GM21381 (cell line): ENCODE results near the gene PACS1.

Source experiments
- ATAC-seq: cut with Tn5 transposase; IDR thresholded peaks from one replicate; pipeline ENCODE4 v1.9.1; 2021; ENCODE audit warnings: mild to moderate bottlenecking, moderate library complexity; ENCODE audit not compliant: unreplicated experiment

Gene PACS1

GRCh38 chr11:66131937-66132632 is 62.0 kb downstream of the PACS1 start:
- no peak for ATAC-seq

GRCh38 chr11:66133216-66133775 is 63.2 kb downstream of the PACS1 start:
- no peak for ATAC-seq

GRCh38 chr11:66136752-66137123 is 66.7 kb downstream of the PACS1 start:
- ATAC-seq = no peak

- no peak for ATAC-seq
These were observed 69.8 kb downstream of the PACS1 start for GRCh38 chr11:66139817-66140404.

GRCh38 chr11:66142370-66143263 is 72.5 kb downstream of the PACS1 start:
- ATAC-seq = no peak

- ATAC-seq = no peak
These were observed 73.1 kb downstream of the PACS1 start for GRCh38 chr11:66143264-66143566.

GRCh38 chr11:66143996-66144678 is 74.1 kb downstream of the PACS1 start:
- ATAC-seq = no peak

- ATAC-seq = no peak
These were observed 76.0 kb downstream of the PACS1 start for GRCh38 chr11:66146074-66146473.

GRCh38 chr11:66146940-66147339 is 76.9 kb downstream of the PACS1 start:
- no peak for ATAC-seq

- ATAC-seq = no peak
These were observed 80.1 kb downstream of the PACS1 start for GRCh38 chr11:66150140-66150539.

GRCh38 chr11:66150725-66151124 is 80.7 kb downstream of the PACS1 start:
- no peak for ATAC-seq

- no peak for ATAC-seq
These were observed 81.2 kb downstream of the PACS1 start for GRCh38 chr11:66151273-66151672.

- ATAC-seq = no peak
These were observed 84.0 kb downstream of the PACS1 start for GRCh38 chr11:66154109-66154508.

- ATAC-seq = no peak
These were observed 85.5 kb downstream of the PACS1 start for GRCh38 chr11:66155387-66156073.

- ATAC-seq = no peak
These were observed 87.3 kb downstream of the PACS1 start for GRCh38 chr11:66157182-66157864.

- no peak for ATAC-seq
These were observed 88.1 kb downstream of the PACS1 start for GRCh38 chr11:66158156-66158555.

GRCh38 chr11:66159324-66159984 is 89.4 kb downstream of the PACS1 start:
- ATAC-seq = no peak

GRCh38 chr11:66160709-66161108 is 90.6 kb downstream of the PACS1 start:
- ATAC-seq = no peak

GRCh38 chr11:66168289-66168688 is 98.2 kb downstream of the PACS1 start:
- ATAC-seq = no peak
